Jurkat, Clone E6-1 (cell line): ENCODE measurements around the gene ECHS1.
"Not testable (repeated sequence)": the region's sequence is repeated elsewhere in the genome, so short reads cannot be mapped to it uniquely, and the experiment has no call there.

ENCODE experiments used
- DNase-seq: peaks from one replicate; pipeline ENCODE4 v3.0.0-alpha.2; 2011; ENCODE audit warnings: low read depth, low spot score
- H3K4me3 ChIP-seq: 2 replicates; pipeline ENCODE4 v1.5.1; 2011; ENCODE audit warnings: mild to moderate bottlenecking, low read length, control low read depth, moderate library complexity

The ECHS1 gene

DNA sequence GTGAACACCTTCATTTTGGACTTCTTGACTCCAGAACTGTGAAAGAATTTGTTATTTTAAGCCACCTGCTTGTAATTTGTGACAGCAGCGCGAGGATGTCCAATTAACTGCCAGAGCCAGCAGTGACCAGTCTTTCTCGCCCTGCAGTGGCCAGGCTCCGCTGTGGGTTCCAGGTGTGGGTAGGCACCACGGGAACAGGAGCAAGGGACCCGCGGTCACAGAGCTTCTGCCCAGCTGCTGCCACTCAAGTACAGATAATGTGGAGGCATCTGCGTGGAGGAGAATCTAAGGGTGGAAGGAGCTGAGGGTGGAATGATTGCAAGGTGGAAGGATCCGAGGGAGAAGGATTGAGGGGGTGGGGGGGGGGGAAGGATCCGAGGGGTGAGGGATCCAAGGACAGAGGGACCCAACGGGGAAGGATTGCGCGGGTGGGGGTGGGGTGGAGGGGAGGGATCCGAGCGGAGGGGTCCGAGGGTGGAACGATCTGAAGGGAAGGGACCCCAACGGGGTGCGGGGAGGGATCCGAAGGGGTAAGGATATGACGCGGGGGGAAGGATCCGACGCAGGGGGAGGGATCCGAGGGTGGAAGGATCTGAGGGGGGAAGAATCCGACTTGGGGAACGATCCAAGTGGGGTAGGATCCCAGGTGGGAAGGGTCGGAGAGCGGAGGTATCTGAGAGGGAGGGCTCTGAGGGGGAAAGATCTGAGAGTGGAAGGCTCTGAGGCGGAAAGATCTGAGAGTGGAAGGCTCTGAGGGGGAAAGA, 40.0 kb downstream of the ECHS1 start:
- DNase-seq = no peak

DNA sequence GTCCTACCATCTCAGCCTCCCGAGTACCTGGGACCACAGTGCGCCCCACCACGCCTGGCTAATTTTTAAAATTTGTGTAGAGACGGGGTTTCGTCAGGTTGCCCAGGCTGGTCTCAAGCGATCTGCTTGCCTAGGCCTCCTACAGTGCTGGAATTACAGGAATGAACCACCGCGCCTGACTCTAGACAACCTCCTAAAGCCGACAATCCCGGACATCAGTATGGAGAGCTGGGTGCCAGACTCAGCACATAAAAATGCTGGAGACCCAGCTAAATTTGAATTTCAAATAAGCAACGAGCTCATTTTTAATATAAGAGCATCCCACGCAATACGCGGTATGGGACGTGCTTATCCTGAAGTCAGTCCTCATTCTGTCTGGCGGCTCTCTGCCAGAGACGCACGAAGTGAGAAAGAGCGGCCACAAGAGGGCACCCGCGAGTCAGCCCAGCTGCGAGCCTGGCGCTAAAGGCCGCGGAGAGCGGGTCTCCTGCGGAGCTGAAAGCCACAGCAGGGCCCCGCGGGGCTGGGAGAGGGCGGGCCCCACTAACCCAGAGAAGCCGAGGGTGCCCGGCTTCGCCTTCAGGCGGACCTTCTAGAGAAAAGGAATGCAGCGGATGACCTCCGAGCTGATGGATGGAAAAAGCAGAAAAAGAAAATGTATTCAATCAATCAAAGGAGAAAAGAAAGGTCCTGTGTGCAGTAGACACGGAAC, 43.5 kb downstream of the ECHS1 start:
- peak overlapping the region; percentile 32 for H3K4me3 ChIP-seq

More for the DNA sequence above, 40.0 kb downstream of the ECHS1 start:
- H3K4me3 ChIP-seq = no peak overlapping the region

GRCh38 chr10:133328358-133329343, 44.5 kb downstream of the ECHS1 start:
- no peak for DNase-seq
- H3K4me3 ChIP-seq = no peak overlapping the region

More for the DNA sequence above, 43.5 kb downstream of the ECHS1 start:
- DNase-seq = peak; percentile 73

DNA sequence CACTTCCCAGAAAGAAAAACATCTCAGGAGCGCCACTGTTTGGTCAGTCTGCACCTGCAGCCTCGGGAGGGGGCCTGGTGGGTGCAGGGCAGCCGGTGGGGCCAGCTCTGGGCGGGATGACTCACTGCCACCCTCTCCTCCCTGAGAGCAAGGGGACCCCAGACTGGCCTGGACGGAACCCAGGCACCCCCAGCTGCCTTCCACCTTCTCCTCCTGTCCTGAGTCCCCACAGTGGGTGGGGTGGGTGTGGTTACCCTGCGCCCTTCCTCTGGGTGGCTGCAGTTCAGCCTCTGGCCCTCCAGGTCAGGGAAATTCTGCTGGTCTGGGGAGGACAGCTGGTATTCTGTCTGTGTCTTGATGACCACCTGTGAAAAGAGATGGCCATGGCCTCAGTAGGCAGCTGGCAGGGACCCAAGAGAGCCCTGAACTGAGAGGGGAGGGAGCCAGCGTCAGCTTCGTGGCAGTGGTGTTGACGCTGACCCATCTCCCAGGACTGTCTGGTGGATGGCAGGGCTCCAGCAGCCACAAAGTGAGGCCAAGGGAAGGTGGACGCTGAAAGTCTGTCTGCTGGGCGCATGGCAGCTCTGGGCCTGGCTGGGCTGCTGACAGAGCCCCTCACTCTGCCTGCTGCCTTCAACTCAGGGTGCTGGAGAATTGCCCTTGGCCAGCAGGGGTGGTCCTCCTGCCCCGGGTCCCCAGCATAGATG, 45.4 kb downstream of the ECHS1 start:
- H3K4me3 ChIP-seq = no peak overlapping the region
- DNase-seq = no peak

DNA sequence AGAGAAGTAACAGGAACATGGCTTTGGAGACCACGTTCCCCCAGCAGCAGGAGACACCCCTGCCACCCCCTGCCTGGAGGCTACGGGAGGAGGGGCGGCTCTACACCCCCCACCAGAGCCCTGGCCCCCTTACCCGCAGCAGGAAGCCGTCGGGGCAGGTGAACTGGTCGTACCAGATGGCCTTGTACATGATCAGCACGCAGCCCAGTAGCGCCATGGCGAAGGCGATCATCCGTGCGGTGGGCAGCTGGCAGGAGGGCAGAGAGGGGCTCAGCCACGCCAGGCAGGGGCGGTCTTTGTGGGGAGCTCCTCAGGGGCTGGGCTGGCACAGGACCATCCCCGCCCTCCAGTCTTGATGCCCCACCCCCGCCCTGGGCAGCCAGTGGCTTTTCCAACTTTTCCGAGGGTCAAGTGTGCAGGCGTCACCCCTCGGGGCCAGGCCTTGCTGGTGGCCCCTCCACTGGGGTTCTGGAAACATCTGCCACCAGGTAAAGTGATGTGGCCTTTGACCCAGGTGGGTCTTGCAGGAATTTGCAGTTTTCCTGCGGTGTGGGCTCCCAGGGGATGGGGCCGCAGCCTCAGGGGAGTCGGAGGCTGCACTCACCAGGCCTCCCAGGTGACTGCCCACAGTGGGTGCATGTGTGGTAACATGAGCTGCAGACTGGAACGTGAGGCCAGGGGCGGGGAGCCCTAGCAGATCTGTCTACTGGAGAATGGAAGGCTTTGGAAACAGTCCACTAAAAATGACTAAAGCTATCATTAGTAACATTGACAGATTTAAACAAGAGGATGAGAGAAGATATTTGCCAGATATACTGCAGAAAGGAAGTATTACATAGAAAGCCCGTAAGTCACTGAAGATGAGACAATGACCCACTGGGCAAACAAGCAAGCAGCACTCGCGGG, 46.2 kb downstream of the ECHS1 start:
- DNase-seq = no peak
- H3K4me3 ChIP-seq = no peak overlapping the region

- DNase-seq = no peak
- no peak overlapping the region for H3K4me3 ChIP-seq
These were observed 47.0 kb downstream of the ECHS1 start for GRCh38 chr10:133326223-133326551.

- no peak for DNase-seq
- H3K4me3 ChIP-seq = no peak overlapping the region
These were observed 47.5 kb downstream of the ECHS1 start for GRCh38 chr10:133325440-133326222.

- no peak for DNase-seq
- peak overlapping the region; percentile 13 for H3K4me3 ChIP-seq
These were observed 48.3 kb downstream of the ECHS1 start for GRCh38 chr10:133324857-133325260.

GRCh38 chr10:133324198-133324792, 48.9 kb downstream of the ECHS1 start:
- peak overlapping the region; percentile 13 for H3K4me3 ChIP-seq
- DNase-seq = peak; percentile 71

DNA sequence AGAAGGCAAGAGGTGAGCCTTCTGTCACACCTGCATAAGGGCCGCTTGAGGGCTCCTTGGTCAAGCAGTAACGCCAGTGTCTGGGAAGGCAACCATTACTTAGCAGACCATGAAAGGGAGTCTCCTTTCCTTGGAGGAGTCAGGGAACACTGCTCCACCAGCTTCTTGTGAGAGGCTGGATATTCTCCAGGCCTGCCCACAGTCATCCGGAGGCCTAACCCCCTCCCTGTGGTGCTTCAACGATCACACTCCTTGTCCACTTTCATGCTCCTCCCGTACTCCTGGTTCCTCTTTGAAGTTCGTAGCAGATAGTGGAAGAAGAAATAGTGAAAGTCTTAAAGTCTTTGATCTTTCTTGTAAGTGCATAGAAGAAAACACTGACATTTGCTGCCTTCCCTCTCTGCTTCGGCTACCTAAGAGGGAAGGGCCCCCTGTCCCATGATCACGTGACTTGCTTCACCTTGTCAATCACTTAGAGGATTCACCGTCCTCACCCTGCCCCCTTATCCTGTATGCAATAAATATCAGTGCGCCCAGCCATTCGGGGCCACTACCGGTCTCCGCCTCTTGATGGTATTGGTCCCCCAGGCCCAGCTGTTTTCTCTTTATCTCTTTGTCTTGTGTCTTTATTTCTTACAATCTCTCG, 51.0 kb downstream of the ECHS1 start:
- not testable (repeated sequence) for H3K4me3 ChIP-seq, DNase-seq

DNA sequence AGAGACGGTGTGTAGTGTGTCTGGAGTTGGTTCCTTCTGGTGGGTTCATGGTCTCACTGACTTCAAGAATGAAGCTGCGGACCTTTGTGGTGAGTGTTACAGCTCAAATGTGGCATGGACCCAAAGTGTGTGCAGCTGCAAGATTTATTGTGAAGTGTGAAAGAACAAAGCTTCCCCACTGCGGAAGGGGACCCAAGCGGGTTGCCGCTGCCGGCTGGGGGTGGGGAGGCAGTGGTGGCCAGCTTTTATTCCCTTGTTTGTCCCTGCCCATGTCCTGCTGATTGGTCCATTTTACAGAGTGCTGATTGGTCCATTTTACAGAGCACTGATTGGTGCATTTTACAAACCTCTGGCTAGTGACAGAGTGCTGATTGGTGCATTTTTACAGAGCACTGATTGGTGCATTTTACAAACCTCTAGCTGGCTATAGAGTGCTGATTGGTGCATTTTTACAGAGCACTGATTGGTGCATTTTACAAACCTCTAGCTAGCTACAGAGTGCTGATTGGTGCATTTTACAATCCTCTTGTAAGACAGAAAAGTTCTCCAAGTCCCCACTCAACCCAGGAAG, 52.2 kb downstream of the ECHS1 start:
- not testable (repeated sequence) for DNase-seq, H3K4me3 ChIP-seq

DNA sequence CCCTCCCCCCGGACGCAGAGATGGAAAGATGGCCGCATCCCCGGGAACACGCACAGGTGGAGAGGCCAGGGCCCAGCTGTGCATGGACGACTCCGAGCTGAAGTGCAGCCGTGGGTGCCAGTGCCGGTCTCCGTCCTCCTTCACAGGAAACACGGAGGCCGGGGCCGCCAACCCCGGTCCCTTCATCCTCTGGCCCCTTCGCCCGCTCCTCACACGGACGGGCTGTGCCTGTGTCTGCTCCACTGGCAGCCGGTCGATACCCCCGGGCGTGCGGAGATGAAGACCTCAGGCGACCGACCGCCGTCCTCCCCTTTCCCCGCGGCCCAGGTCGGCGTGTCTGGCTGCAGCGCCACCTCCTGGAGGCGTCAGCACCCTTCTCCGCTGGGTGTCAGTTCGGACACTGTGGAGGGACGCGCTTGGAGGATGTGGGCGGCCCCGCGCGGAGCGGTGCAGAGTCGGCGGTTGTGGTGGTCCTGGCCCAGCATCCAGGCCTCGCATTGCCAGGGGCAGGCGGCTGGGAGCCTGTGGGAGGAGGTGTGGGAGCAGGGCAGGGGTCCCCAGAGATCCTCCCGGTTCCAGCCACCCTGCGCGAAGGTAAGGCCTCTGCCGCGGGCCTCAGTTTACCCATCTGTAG, 54.5 kb downstream of the ECHS1 start:
- peak; percentile 21 for DNase-seq
- H3K4me3 ChIP-seq = peak overlapping the region; percentile 55

DNA sequence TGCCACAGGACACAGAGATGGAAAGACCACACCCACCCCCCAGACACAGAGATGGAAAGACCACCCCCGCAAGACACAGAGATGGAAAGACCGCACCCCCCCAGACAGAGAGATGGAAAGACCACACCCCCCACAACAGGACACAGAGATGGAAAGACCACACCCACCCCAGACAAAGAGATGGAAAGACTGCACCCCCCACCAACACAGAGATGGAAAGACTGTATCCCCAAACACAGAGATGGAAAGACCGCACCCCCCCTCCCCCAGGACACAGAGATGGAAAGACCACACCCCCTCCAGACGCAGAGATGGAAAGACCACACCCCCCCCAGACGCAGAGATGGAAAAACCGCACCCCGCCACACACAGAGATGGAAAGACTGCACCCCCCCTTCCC, 56.4 kb downstream of the ECHS1 start:
- no peak for DNase-seq
- no peak overlapping the region for H3K4me3 ChIP-seq

DNA sequence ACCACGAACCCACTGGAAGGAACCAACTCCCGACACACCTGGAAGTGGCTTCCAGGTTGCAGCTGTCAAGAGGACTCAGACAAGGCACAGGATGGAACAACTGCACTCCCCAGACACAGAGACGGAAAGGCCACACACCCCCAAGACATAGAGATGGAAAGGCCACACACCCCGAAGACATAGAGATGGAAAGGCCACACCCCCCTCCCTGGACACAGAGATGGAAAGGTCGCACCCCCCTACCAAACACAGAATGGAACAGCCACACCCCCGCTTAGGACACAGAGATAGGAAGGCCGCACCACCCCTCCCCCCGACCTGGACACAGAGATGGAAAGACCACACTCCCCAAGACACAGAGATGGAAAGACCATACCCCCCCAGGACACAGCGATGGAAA, 56.9 kb downstream of the ECHS1 start:
- no peak for DNase-seq

DNA sequence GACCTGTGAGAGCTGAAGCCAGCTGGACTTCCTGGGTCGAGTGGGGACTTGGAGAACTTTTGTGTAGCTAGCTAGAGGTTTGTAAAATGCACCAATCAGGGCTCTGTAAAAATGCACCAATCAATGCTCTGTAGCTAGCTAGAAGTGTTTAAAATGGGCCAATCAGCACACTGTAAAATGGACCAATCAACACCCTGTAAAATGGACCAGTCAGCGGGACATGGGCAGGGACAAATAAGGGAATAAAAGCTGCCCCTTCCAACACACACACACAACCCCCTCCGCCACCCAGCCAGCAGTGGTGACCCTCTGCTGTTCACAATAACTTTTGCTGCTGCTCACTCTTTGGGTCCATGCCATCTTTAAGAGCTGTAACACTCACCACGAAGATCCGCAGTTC, 57.3 kb downstream of the ECHS1 start:
- peak; percentile 24 for DNase-seq

More for the DNA sequence above, 56.9 kb downstream of the ECHS1 start:
- no peak overlapping the region for H3K4me3 ChIP-seq

DNA sequence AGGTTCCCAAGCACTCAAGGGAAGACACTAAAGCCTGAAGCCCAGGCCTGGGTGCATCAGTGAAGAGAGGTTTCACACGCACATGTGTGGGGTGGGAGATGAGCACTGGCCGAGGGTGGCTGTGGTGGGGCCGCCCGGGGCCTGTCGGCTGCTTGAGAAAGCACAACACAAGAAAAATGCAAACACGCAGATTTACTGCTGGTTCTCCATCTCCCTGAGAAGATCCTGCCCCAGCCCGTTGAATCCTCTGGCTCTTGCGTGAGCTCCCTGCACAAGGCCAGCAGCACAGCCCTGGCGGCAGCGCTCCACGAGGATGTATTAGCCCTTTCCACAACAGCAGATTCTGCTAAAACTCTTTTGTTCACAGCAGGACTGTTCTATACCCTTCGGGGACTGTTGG, 58.2 kb downstream of the ECHS1 start:
- no peak overlapping the region for H3K4me3 ChIP-seq
- no peak for DNase-seq

More for the DNA sequence above, 57.3 kb downstream of the ECHS1 start:
- no peak overlapping the region for H3K4me3 ChIP-seq
